Hepatocyte (in vitro differentiated cells): ENCODE data around the gene NUB1. TPM values are rescaled to one million over a fixed set of nuclear protein-coding genes. Genes with fewer than 3 reads are reported as not detected.

Source experiments
- DNase-seq: peaks from one replicate; pipeline ENCODE4 v3.0.0-alpha.2; 2016; ENCODE audit warnings: low spot score
- H2AFZ ChIP-seq: fragments of 200-600 bp; sonication (generic); 2 replicates; pipeline ENCODE4 v1.6.0; 2016; ENCODE audit warnings: antibody characterized with exemption, mild to moderate bottlenecking
- H3K27ac ChIP-seq: fragments of 200-600 bp; sonication (generic); 2 replicates; pipeline ENCODE4 v1.5.1; 2016; ENCODE audit warnings: mild to moderate bottlenecking
- H3K27me3 ChIP-seq: fragments of 200-600 bp; sonication (generic); 2 replicates; pipeline ENCODE4 v1.6.1; 2016
- H3K36me3 ChIP-seq: fragments of 200-600 bp; sonication (generic); replicated peaks from 2 replicates; pipeline ENCODE4 v1.5.1; 2016; ENCODE audit warnings: low read depth; ENCODE audit not compliant: insufficient read depth
- H3K4me1 ChIP-seq: fragments of 200-600 bp; sonication (generic); 2 replicates; pipeline ENCODE4 v1.5.1; 2016; ENCODE audit warnings: mild to moderate bottlenecking, moderate library complexity; ENCODE audit not compliant: insufficient read depth
- H3K4me2 ChIP-seq: fragments of 200-600 bp; sonication (generic); 2 replicates; pipeline ENCODE4 v1.6.0; 2016
- H3K4me3 ChIP-seq: fragments of 200-600 bp; sonication (generic); 2 replicates; pipeline ENCODE4 v1.5.1; 2016; ENCODE audit warnings: mild to moderate bottlenecking
- H3K79me2 ChIP-seq: fragments of 200-600 bp; sonication (generic); 2 replicates; pipeline ENCODE4 v1.6.0; 2017; ENCODE audit warnings: mild to moderate bottlenecking
- H3K9me2 ChIP-seq: fragments of 200-600 bp; sonication (generic); replicated peaks from 2 replicates; pipeline ENCODE4 v1.6.0; 2017; ENCODE audit warnings: mild to moderate bottlenecking; ENCODE audit not compliant: insufficient read depth
- H3K9me3 ChIP-seq: fragments of 200-600 bp; sonication (generic); 2 replicates; pipeline ENCODE4 v1.5.1; 2016; ENCODE audit warnings: low read depth, mild to moderate bottlenecking
- H4K20me1 ChIP-seq: fragments of 200-600 bp; sonication (generic); 2 replicates; pipeline ENCODE4 v1.6.0; 2016; ENCODE audit warnings: mild to moderate bottlenecking; ENCODE audit not compliant: insufficient read depth, poor library complexity, severe bottlenecking
- CTCF ChIP-seq: fragments of 200-600 bp; sonication (generic); IDR thresholded peaks from 2 replicates; pipeline ENCODE4 v1.5.1; 2016; ENCODE audit warnings: antibody characterized with exemption, mild to moderate bottlenecking; ENCODE audit not compliant: poor library complexity
- EZH2 ChIP-seq: fragments of 200-600 bp; sonication (generic); IDR thresholded peaks from 2 replicates; pipeline ENCODE4 v1.6.1; 2016; ENCODE audit warnings: antibody characterized with exemption, mild to moderate bottlenecking, borderline replicate concordance
- EZH2phosphoT487 ChIP-seq: fragments of 200-600 bp; sonication (generic); IDR thresholded peaks from one replicate; pipeline ENCODE4 v1.6.1; 2018; ENCODE audit warnings: antibody characterized with exemption, mild to moderate bottlenecking, low read depth, moderate library complexity; ENCODE audit not compliant: unreplicated experiment, severe bottlenecking
- WGBS: methylation state at CpG from one replicate; pipeline ENCODE4 v1.1.6; 2016; ENCODE audit warnings: low lambda C conversion rate; ENCODE audit errors: missing lambda C conversion rate; 5-methylcytosine and 5-hydroxymethylcytosine counted together
- polyA plus RNA-seq: library from polyadenylated mRNA; unstranded; fragments of >200 nt; fragmentation: Nextera tagmentation; extraction: Ambion mirVana; gene quantifications from 2 replicates; pipeline ENCODE4 v1.2.1, GENCODE V29; 2016
- total RNA-seq: library from RNA; depleted of rRNA; stranded (reverse); fragments of >200 nt; gene quantifications from 2 replicates; pipeline ENCODE4 v1.2.3, GENCODE V29; 2014

The NUB1 gene
- total and polyA plus RNA-seq, 2 experiments from 2014 or later: 28.4 to 38.6 TPM

GRCh38 chr7:151298765-151299164, 42.8 kb upstream of the NUB1 start:
- H3K4me3 ChIP-seq: no peak overlapping the region
- H3K9me3 ChIP-seq: no peaks in the 10 kb centered on the region
- H3K36me3 ChIP-seq: no peaks in the 10 kb centered on the region
- H4K20me1 ChIP-seq: no peaks in the 10 kb centered on the region
- 69% methylated on average over 5 of the region's 5 CpGs for WGBS
- H2AFZ ChIP-seq: no peak overlapping the region
- TF ChIP-seq CTCF (no peak), EZH2 (no peak), EZH2phosphoT487 (no peak)
- no peak for DNase-seq
- H3K79me2 ChIP-seq: no peaks in the 10 kb centered on the region
- no peak overlapping the region for H3K4me2 ChIP-seq
- H3K27ac ChIP-seq: no peak overlapping the region
- no peaks in the 10 kb centered on the region for H3K9me2 ChIP-seq
- H3K4me1 ChIP-seq: peaks cover 3% of the 10 kb centered on the region
- peaks cover 11% of the 10 kb centered on the region for H3K27me3 ChIP-seq

DNA sequence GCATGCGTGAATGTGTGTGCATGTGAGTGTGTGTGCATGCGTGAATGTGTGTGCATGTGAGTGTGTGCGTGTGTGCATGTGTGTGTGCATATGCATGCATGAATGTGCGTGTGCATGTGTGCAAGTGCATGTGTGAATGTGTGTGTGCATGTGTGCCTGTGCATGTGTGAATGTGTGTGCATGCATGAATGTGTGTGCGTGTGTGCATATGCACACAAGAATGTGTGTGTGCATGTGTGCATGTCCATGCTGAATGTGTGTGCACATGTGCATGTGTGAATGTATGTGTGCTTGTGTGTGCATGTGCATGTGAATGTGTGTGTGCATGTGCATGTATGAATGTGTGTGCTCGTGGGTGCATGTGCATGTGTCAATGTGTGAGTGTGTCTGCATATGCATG, 42.1 kb upstream of the NUB1 start:
- H3K27me3 ChIP-seq: peaks cover 6% of the 10 kb centered on the region
- no peak overlapping the region for H3K4me2 ChIP-seq
- DNase-seq: no peak
- H3K9me2 ChIP-seq: no peaks in the 10 kb centered on the region
- H3K27ac ChIP-seq: no peak overlapping the region
- H3K4me1 ChIP-seq: peaks cover 4% of the 10 kb centered on the region
- TF ChIP-seq CTCF (no peak), EZH2phosphoT487 (no peak), EZH2 (no peak)
- no peak overlapping the region for H3K4me3 ChIP-seq
- no peaks in the 10 kb centered on the region for H4K20me1 ChIP-seq
- H3K79me2 ChIP-seq: no peaks in the 10 kb centered on the region
- WGBS: 95% methylated on average over 6 of the region's 6 CpGs
- H2AFZ ChIP-seq: no peak overlapping the region
- no peaks in the 10 kb centered on the region for H3K36me3 ChIP-seq
- H3K9me3 ChIP-seq: no peaks in the 10 kb centered on the region

- H3K4me3 ChIP-seq: no peak overlapping the region
- peaks cover 6% of the 10 kb centered on the region for H3K27me3 ChIP-seq
- peaks cover 4% of the 10 kb centered on the region for H3K4me1 ChIP-seq
- no peak overlapping the region for H2AFZ ChIP-seq
- no peaks in the 10 kb centered on the region for H3K36me3 ChIP-seq
- no peaks in the 10 kb centered on the region for H3K9me3 ChIP-seq
- H3K79me2 ChIP-seq: no peaks in the 10 kb centered on the region
- H3K9me2 ChIP-seq: no peaks in the 10 kb centered on the region
- no peak for DNase-seq
- WGBS: 88% methylated on average over 7 of the region's 7 CpGs
- no peaks in the 10 kb centered on the region for H4K20me1 ChIP-seq
- no peak overlapping the region for H3K4me2 ChIP-seq
- no peak for TF ChIP-seq EZH2phosphoT487
- no peak for TF ChIP-seq CTCF
- TF ChIP-seq EZH2: no peak
- no peak overlapping the region for H3K27ac ChIP-seq
Measured at GRCh38 chr7:151299940-151300645, 41.5 kb upstream of the NUB1 start.
